HG02571 (cell line): Measurements from ENCODE around the gene PLXNB2.

Source experiments
- ATAC-seq: cut with Tn5 transposase; IDR thresholded peaks from one replicate; pipeline ENCODE4 v1.9.1; 2021; ENCODE audit warnings: mild to moderate bottlenecking, moderate library complexity; ENCODE audit not compliant: unreplicated experiment

The PLXNB2 gene

DNA sequence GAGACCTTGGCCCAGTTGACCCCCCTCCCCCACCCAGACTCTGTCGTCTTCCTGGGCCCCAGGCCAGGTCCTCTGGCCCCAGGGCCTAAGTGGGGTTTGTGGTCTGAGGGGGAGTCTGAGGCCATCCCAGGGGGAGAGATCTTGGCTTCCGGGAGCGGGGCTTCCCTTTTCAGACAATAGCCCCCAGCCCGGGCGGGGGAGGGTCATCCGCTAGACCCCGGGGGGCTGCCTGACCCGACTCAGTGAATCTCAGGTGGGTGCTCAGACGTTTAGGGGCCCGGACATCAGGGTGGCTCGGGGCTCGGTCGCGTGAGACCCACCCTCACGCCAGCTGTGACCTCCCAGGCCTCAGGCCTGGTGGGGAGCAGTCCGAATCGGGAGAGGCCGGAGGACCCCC is 37.9 kb downstream of the PLXNB2 start:
- ATAC-seq, result no peak

GRCh38 chr22:50268655-50269113 is 38.8 kb downstream of the PLXNB2 start:
- no peak for ATAC-seq

DNA sequence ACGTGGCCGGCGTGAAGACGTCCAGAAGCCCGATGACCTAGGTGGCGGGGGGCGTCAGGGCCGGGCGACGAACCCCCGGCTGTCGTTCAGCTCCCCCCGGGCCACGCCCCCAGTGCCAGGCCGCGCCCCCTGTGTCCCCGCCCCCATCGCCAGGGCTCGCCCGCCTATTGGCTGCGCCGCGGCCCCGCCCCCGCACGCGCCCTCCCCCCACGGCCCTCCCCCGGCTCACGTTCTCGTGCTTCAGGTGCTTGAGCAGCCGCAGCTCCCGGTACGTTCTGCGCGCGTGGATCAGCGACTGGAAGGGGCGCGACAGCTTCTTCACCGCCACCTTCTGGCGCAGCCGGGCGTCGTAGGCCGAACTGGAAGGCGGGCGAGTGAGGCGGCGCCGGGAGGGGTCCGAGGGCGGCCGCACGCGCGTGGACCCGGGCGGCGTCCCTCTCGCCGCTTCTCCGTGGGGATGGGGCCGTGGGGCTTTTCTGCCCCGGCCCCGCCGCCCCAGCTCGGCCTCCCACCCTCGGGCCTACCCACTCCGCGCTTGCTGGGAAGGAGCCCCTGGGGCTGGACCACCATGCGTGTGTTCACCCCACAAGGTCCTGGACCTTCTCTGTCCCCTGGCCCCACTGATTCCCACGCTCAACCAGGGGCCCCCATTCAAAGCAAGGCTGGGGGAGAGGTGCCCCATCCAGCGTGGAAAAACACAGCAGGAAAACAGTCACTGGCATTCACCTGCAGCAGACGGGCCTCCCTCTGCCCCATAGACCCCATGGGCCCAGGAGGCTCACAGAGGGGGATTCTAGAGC is 39.7 kb downstream of the PLXNB2 start:
- ATAC-seq, result no peak

- ATAC-seq, result no peak
Observed at GRCh38 chr22:50266994-50267393, 40.5 kb downstream of the PLXNB2 start.

- no peak for ATAC-seq
Observed at GRCh38 chr22:50264946-50265669, 42.3 kb downstream of the PLXNB2 start.

- no peak for ATAC-seq
Observed at GRCh38 chr22:50264104-50264745, 43.2 kb downstream of the PLXNB2 start.

GRCh38 chr22:50262973-50263617 is 44.4 kb downstream of the PLXNB2 start:
- no peak for ATAC-seq

GRCh38 chr22:50262460-50262911 is 45.0 kb downstream of the PLXNB2 start:
- ATAC-seq, result no peak

- ATAC-seq, result no peak
Observed at GRCh38 chr22:50261615-50262459, 45.6 kb downstream of the PLXNB2 start, which contains the start of gene MAPK12. TSS of gene MAPK12 (minus strand) at chr22:50261683. CDS start at chr22:50261509, 174 bp downstream.

DNA sequence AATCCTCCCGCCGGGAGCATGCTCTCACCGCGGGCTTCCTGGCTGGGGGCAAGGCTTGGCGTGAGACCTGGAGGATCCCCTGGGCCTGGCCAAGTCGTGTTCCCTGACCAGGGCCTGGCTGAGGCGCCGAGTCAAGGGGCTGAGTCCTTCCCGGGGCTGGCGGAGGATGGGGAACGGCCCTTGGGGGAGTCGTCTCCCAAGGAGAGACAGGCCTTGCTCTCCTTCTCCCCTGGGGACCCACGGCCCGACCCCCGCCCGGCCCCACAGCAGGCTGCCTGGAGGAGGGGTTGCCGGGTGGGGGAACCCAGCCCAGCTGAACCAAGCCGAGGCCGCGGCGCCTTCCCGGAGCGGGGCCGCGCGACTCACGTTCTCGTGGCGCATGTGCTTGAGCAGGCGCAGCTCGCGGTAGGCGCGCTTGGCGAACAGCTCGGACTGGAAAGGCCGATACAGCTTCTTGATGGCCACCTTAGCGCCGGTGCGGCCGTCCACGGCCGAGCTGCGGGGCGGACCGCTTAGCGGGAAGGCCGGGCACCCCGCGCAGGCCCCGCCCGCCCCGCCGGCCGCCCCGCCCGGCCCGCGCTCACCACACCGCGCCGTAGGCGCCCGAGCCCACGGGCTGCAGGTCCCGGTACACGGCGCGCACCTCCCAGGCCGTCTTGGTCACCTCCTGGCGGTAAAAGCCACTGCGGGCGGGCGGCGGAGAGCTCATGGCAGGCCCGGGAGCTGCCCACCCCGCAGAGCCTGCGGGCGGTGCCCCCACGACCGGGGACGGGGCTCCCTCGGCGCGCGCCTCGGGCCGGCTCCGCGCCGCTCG is 46.4 kb downstream of the PLXNB2 start:
- ATAC-seq, result no peak

GRCh38 chr22:50260434-50260800 is 47.0 kb downstream of the PLXNB2 start:
- ATAC-seq, result no peak

GRCh38 chr22:50259302-50259701 is 48.1 kb downstream of the PLXNB2 start:
- no peak for ATAC-seq

DNA sequence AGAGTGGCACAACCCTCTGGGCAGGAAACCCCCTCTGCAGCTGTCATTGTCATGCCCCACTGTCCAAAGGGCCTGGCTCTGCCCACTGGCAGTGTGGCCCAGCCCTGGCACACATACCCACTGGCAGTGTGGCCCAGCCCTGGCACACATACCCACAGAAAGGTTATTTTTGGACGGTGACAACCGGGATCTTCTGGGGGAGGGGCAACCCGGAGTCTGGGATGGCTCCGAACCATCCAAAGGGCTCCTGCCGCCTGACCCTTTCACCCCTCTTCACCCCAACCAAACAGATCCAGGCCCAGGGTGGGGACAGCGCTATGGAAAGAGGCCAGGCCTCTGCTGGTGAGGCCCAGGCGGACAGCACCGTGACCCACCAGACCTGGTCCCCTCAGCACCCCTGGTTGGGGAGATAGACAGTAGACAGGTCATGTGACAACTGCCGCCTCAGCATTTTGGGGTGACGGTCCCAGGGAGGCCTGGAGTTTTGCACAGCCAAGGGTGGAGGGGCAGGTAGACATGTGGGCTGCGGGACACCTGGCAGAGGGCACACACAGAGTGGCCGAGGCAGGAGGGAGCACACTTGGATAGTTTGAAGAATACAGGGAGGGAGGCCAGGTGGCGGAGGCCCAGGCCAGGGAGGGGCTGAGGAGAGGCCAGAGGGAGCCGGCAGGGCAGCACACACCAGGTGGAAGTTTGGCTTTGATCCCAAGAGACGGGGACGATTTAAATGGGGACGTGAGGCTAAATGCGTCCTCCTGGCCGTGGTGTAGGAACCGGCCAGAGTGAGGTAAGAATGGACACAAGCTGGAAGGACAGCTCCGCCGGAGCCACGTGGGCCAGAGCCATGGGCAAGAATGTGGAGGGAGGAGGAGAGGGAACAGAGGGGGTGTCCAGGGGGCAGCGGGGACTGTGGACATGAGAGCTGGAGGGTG is 48.8 kb downstream of the PLXNB2 start:
- ATAC-seq, result no peak

GRCh38 chr22:50257451-50258360 is 49.7 kb downstream of the PLXNB2 start:
- ATAC-seq, result no peak

GRCh38 chr22:50257041-50257440 is 50.4 kb downstream of the PLXNB2 start:
- ATAC-seq, result no peak

- ATAC-seq, result no peak
Observed at GRCh38 chr22:50256258-50256862, 51.1 kb downstream of the PLXNB2 start.

- no peak for ATAC-seq
Observed at GRCh38 chr22:50255607-50256006, 51.8 kb downstream of the PLXNB2 start.
